Keratinocyte (primary cell): ENCODE measurements around the gene FASN. TPM values are rescaled to one million over a fixed set of nuclear protein-coding genes. Genes with fewer than 3 reads are reported as not detected.
A peak's percentile ranks its signal among the peaks of the same experiment; 100 is the strongest.

Experiments used
- DNase-seq: peaks from one replicate; pipeline ENCODE4 v3.0.0-alpha.2; 2011; ENCODE audit warnings: low read depth, missing footprints, low spot score
- FAIRE-seq: peaks from 2 replicates; lab custom pipeline; 2011; peaks lifted over from hg19 to GRCh38; lab: Jason Lieb, UNC
- H2AFZ ChIP-seq: 2 replicates; pipeline ENCODE4 v1.6.0; 2012; ENCODE audit warnings: low read length, control low read depth, inconsistent platforms; ENCODE audit not compliant: control insufficient read depth
- H3K27ac ChIP-seq: 2 replicates; pipeline ENCODE4 v1.5.1; 2011; ENCODE audit warnings: low read length; ENCODE audit not compliant: control insufficient read depth, insufficient read depth
- H3K27me3 ChIP-seq: 3 replicates; pipeline ENCODE4 v1.6.0; 2011; ENCODE audit warnings: low read length; ENCODE audit not compliant: control insufficient read depth, insufficient read depth; ENCODE audit errors: extremely low read depth
- H3K36me3 ChIP-seq, 2 experiments: 2 replicates in 1 of 2; 3 replicates in 1 of 2; pipeline ENCODE4 v1.5.1; 2011; ENCODE audit warnings: low read length in 2 of 2, mild to moderate bottlenecking in 1 of 2; ENCODE audit not compliant: control insufficient read depth in 2 of 2, insufficient read depth in 2 of 2; ENCODE audit errors: extremely low read depth in 1 of 2
- H3K4me1 ChIP-seq: 3 replicates; pipeline ENCODE4 v1.5.1; 2011; ENCODE audit warnings: low read length; ENCODE audit not compliant: control insufficient read depth, insufficient read depth; ENCODE audit errors: extremely low read depth
- H3K4me2 ChIP-seq: 3 replicates; pipeline ENCODE4 v1.6.0; 2011; ENCODE audit warnings: low read depth, low read length; ENCODE audit not compliant: control insufficient read depth, insufficient read depth; ENCODE audit errors: extremely low read depth
- H3K4me3 ChIP-seq, 3 experiments: fragments of 200-600 bp in 1 of 3; sonication (generic) in 1 of 3; 2 replicates in 2 of 3; 3 replicates in 1 of 3; pipeline ENCODE4 v1.5.1; 2011 to 2016; ENCODE audit warnings: low read length in 3 of 3, mild to moderate bottlenecking in 3 of 3, control low read depth in 2 of 3, inconsistent platforms in 1 of 3, low read depth in 1 of 3, mixed read lengths in 1 of 3, mixed run types in 1 of 3, moderate library complexity in 1 of 3; ENCODE audit not compliant: control insufficient read depth in 2 of 3, insufficient read depth in 2 of 3; ENCODE audit errors: extremely low read depth in 1 of 3
- H3K79me2 ChIP-seq: 2 replicates; pipeline ENCODE4 v1.6.0; 2012; ENCODE audit warnings: low read length; ENCODE audit not compliant: control insufficient read depth, insufficient read depth
- H3K9ac ChIP-seq: 3 replicates; pipeline ENCODE4 v1.6.0; 2011; ENCODE audit warnings: low read length; ENCODE audit not compliant: control insufficient read depth, insufficient read depth; ENCODE audit errors: extremely low read depth
- H3K9me1 ChIP-seq: 3 replicates; pipeline ENCODE4 v1.6.0; 2011; ENCODE audit warnings: low read length; ENCODE audit not compliant: control insufficient read depth, insufficient read depth; ENCODE audit errors: extremely low read depth
- H3K9me3 ChIP-seq: 2 replicates; pipeline ENCODE4 v1.5.1; 2012; ENCODE audit warnings: low read depth, low read length; ENCODE audit not compliant: control insufficient read depth
- H4K20me1 ChIP-seq: 3 replicates; pipeline ENCODE4 v1.6.0; 2011; ENCODE audit warnings: low read length; ENCODE audit not compliant: control insufficient read depth, insufficient read depth; ENCODE audit errors: extremely low read depth
- CTCF ChIP-seq, 3 experiments: IDR thresholded peaks in 1 of 3; conservative IDR thresholded peaks in 1 of 3; optimal IDR thresholded peaks in 1 of 3; 2 replicates in 2 of 3; 3 replicates in 1 of 3; pipeline versions ENCODE3 to v1.5.1; 2011; ENCODE audit warnings: low read length in 3 of 3, mild to moderate bottlenecking in 3 of 3, moderate library complexity in 2 of 3, control low read depth in 1 of 3, inconsistent platforms in 1 of 3; ENCODE audit not compliant: insufficient read depth in 2 of 3; ENCODE audit errors: extremely low read depth in 1 of 3
- EZH2 ChIP-seq: IDR thresholded peaks from one replicate; pipeline ENCODE4 v1.6.1; 2012; ENCODE audit warnings: inconsistent platforms, mild to moderate bottlenecking, low read length, moderate library complexity
- dilution Hi-C: fragments of 300-500 bp; cut with MboI; formaldehyde crosslinking; loops from one replicate; pipeline ENCODE4 v1.7.0; 2020; ENCODE audit warnings: low sequenced_read_pairs; ENCODE audit not compliant: extremely low pct_ligation_motif_present
- polyA plus RNA-seq, 5 experiments: library from polyadenylated mRNA; depleted of rRNA in 3 of 5; stranded (reverse) in 3 of 5; stranded (forward) in 1 of 5; unstranded in 1 of 5; fragments of >200 nt; gene quantifications; 1 replicate in 1 of 5; 2 replicates in 3 of 5; 3 replicates in 1 of 5; pipeline versions ENCODE4 v1.2.1 to v1.2.3, GENCODE V29; 2011 to 2012; ENCODE audit warnings: missing spikeins in 2 of 5, low read depth in 1 of 5, low replicate concordance in 1 of 5

Gene FASN
- polyA plus RNA-seq, 1 donor (not counting 4 experiments of a cell fraction or from before 2014, with no cell fraction given) = 44.7 TPM

GRCh38 chr17:82051776-82052637 is 46.0 kb downstream of the FASN start, which contains the start of the genes GPS1 and RFNG:
GPS1 (plus strand) TSS chr17:82051898; CDS start chr17:82051932, 34 bp downstream.
RFNG (minus strand) TSS chr17:82051811; CDS start chr17:82051766, 45 bp downstream.
- H3K4me1 ChIP-seq = peaks cover 11% of the 10 kb centered on the region
- dilution Hi-C loops = no loop called here
- no peaks in the 10 kb centered on the region for H3K27me3 ChIP-seq
- H3K9ac ChIP-seq = peak within 1 kb of the TSS; percentile 80
- no peaks in the 10 kb centered on the region for H3K9me3 ChIP-seq
- H3K9me1 ChIP-seq = no peaks in the 10 kb centered on the region
- peaks cover 25% of the 10 kb centered on the region for H3K79me2 ChIP-seq
- peaks cover 24 to 29% of the 10 kb centered on the region in 2 experiments for H3K36me3 ChIP-seq
- TF ChIP-seq EZH2 (no peak), CTCF (optimal IDR thresholded peaks at IDR 0.05 in 1 of 3, IDR thresholded peaks at IDR 0.05 in 1 of 3, conservative IDR thresholded peaks at IDR 0.05 in 1 of 3; ENCODE audit: extremely low read depth in 1 of 3, insufficient read depth in 2 of 3, low read length in 3 of 3) (no peak)
- peak within 1 kb of the TSS; percentile 65 for H2AFZ ChIP-seq
- peak within 1 kb of the TSS; percentile 49 for H3K27ac ChIP-seq
- DNase-seq = no peak
- peak within 1 kb of the TSS; percentile 91 for H3K4me2 ChIP-seq
- FAIRE-seq = no peak
- H4K20me1 ChIP-seq = no peaks in the 10 kb centered on the region
- peak within 1 kb of the TSS; percentile 84 to 95 (median 87) for H3K4me3 ChIP-seq

GRCh38 chr17:82050761-82051641 is 47.0 kb downstream of the FASN start:
- no peaks in the 10 kb centered on the region for H3K9me1 ChIP-seq
- peaks cover 11% of the 10 kb centered on the region for H3K4me1 ChIP-seq
- no peaks in the 10 kb centered on the region for H4K20me1 ChIP-seq
- no peak for TF ChIP-seq EZH2
- H3K9me3 ChIP-seq = no peaks in the 10 kb centered on the region
- DNase-seq (no peak), FAIRE-seq (no peak)
- peaks cover 15 to 28% of the 10 kb centered on the region in 2 experiments for H3K36me3 ChIP-seq
- H3K9ac ChIP-seq = peak overlapping the region; percentile 80
- H2AFZ ChIP-seq = peak overlapping the region; percentile 65
- H3K4me2 ChIP-seq = peak overlapping the region; percentile 81
- H3K27me3 ChIP-seq = no peaks in the 10 kb centered on the region
- peak overlapping the region; percentile 8 for H3K27ac ChIP-seq
- H3K4me3 ChIP-seq = peak overlapping the region; percentile 72 to 87 (median 72)
- dilution Hi-C loops = no loop called here
- H3K79me2 ChIP-seq = peaks cover 25% of the 10 kb centered on the region
